T-helper 1 cell treated with Interleukin-12 subunit alpha and Interleukin-12 subunit beta and Interleukin-4 antibody, amounts not matched to agents 30 μg/mL and 1 μg/mL, for 36 hours (primary cell): ENCODE measurements around the gene MON2.
"Not testable (repeated sequence)": the region's sequence is repeated elsewhere in the genome, so short reads cannot be mapped to it uniquely, and the experiment has no call there.

ENCODE experiments used
- H3K27ac Mint-ChIP-seq: one replicate; pipeline ENCODE4 v1.8.0; 2021; ENCODE audit warnings: mild to moderate bottlenecking, mixed read lengths
- H3K27me3 Mint-ChIP-seq: one replicate; pipeline ENCODE4 v1.8.0; 2021; ENCODE audit warnings: low read depth, mixed read lengths
- H3K36me3 Mint-ChIP-seq: one replicate; pipeline ENCODE4 v1.8.0; 2021; ENCODE audit warnings: low read depth, mixed read lengths
- H3K4me1 Mint-ChIP-seq: one replicate; pipeline ENCODE4 v1.8.0; 2021; ENCODE audit warnings: low read depth, mixed read lengths
- H3K4me3 Mint-ChIP-seq: one replicate; pipeline ENCODE4 v1.8.0; 2021; ENCODE audit warnings: mild to moderate bottlenecking, moderate library complexity, mixed read lengths
- H3K9me3 Mint-ChIP-seq: one replicate; pipeline ENCODE4 v1.8.0; 2021; ENCODE audit warnings: mixed read lengths

MON2 gene

GRCh38 chr12:62461171-62461837 lies 5.3 kb upstream of the MON2 start:
- peaks cover 28% of the 10 kb centered on the region for H3K9me3 Mint-ChIP-seq
- H3K4me1 Mint-ChIP-seq, H3K27ac Mint-ChIP-seq, H3K27me3 Mint-ChIP-seq, H3K4me3 Mint-ChIP-seq, H3K36me3 Mint-ChIP-seq: not testable (repeated sequence)

- Mint-ChIP-seq H3K4me1 (peaks cover 12% of the 10 kb centered on the region), H3K9me3 (peaks cover 28% of the 10 kb centered on the region)
- H3K4me3 Mint-ChIP-seq, H3K27me3 Mint-ChIP-seq, H3K36me3 Mint-ChIP-seq, H3K27ac Mint-ChIP-seq: not testable (repeated sequence)
Measured at GRCh38 chr12:62463252-62463651, 3.4 kb upstream of the MON2 start.

GRCh38 chr12:62466018-62466593 lies 520 bp upstream of the MON2 start:
- Mint-ChIP-seq H3K27me3 (peaks cover 4% of the 10 kb centered on the region), H3K4me1 (peaks cover 18% of the 10 kb centered on the region), H3K4me3 (peak overlapping the region; percentile 92), H3K27ac (peak overlapping the region; percentile 93), H3K36me3 (peaks cover 5% of the 10 kb centered on the region), H3K9me3 (peaks cover 23% of the 10 kb centered on the region)

GRCh38 chr12:62468397-62468796 lies 1.8 kb downstream of the MON2 start:
- peaks cover 18% of the 10 kb centered on the region for H3K4me1 Mint-ChIP-seq
- H3K27me3 Mint-ChIP-seq, result no peaks in the 10 kb centered on the region
- H3K27ac Mint-ChIP-seq, result no peak overlapping the region
- peaks cover 5% of the 10 kb centered on the region for H3K36me3 Mint-ChIP-seq
- H3K4me3 Mint-ChIP-seq, result no peak overlapping the region
- peaks cover 8% of the 10 kb centered on the region for H3K9me3 Mint-ChIP-seq

GRCh38 chr12:62468935-62469334 lies 2.3 kb downstream of the MON2 start:
- H3K27me3 Mint-ChIP-seq, result no peaks in the 10 kb centered on the region
- H3K27ac Mint-ChIP-seq, result no peak overlapping the region
- peaks cover 1% of the 10 kb centered on the region for H3K36me3 Mint-ChIP-seq
- H3K4me3 Mint-ChIP-seq, result peak overlapping the region; percentile 5
- H3K9me3 Mint-ChIP-seq, result peaks cover 3% of the 10 kb centered on the region
- peaks cover 19% of the 10 kb centered on the region for H3K4me1 Mint-ChIP-seq

- H3K27me3 Mint-ChIP-seq, result no peaks in the 10 kb centered on the region
- H3K36me3 Mint-ChIP-seq, result peaks cover 2% of the 10 kb centered on the region
- no peak overlapping the region for H3K27ac Mint-ChIP-seq
- H3K4me1 Mint-ChIP-seq, result peaks cover 21% of the 10 kb centered on the region
- H3K4me3 Mint-ChIP-seq, result no peak overlapping the region
- no peaks in the 10 kb centered on the region for H3K9me3 Mint-ChIP-seq
Measured at GRCh38 chr12:62469704-62470103, 3.1 kb downstream of the MON2 start.

GRCh38 chr12:62471734-62472133 lies 5.1 kb downstream of the MON2 start:
- Mint-ChIP-seq H3K27me3 (no peaks in the 10 kb centered on the region), H3K9me3 (no peaks in the 10 kb centered on the region), H3K4me1 (peaks cover 14% of the 10 kb centered on the region), H3K36me3 (peaks cover 4% of the 10 kb centered on the region), H3K27ac (no peak overlapping the region), H3K4me3 (no peak overlapping the region)

- no peak overlapping the region for H3K4me3 Mint-ChIP-seq
- H3K9me3 Mint-ChIP-seq, result no peaks in the 10 kb centered on the region
- H3K27me3 Mint-ChIP-seq, result no peaks in the 10 kb centered on the region
- peaks cover 4% of the 10 kb centered on the region for H3K36me3 Mint-ChIP-seq
- no peak overlapping the region for H3K27ac Mint-ChIP-seq
- H3K4me1 Mint-ChIP-seq, result peaks cover 13% of the 10 kb centered on the region
Measured at GRCh38 chr12:62472472-62472871, 5.8 kb downstream of the MON2 start.

- no peaks in the 10 kb centered on the region for H3K27me3 Mint-ChIP-seq
- H3K36me3 Mint-ChIP-seq, result peaks cover 9% of the 10 kb centered on the region
- H3K4me1 Mint-ChIP-seq, result peaks cover 13% of the 10 kb centered on the region
- H3K27ac Mint-ChIP-seq, result no peak overlapping the region
- no peaks in the 10 kb centered on the region for H3K9me3 Mint-ChIP-seq
- H3K4me3 Mint-ChIP-seq, result no peak overlapping the region
Measured at GRCh38 chr12:62481843-62482540, 15.4 kb downstream of the MON2 start.

- Mint-ChIP-seq H3K4me3 (no peak overlapping the region), H3K27ac (no peak overlapping the region), H3K9me3 (no peaks in the 10 kb centered on the region), H3K27me3 (no peaks in the 10 kb centered on the region), H3K4me1 (peaks cover 13% of the 10 kb centered on the region), H3K36me3 (peaks cover 7% of the 10 kb centered on the region)
Measured at GRCh38 chr12:62482769-62483168, 16.1 kb downstream of the MON2 start.

- Mint-ChIP-seq H3K27ac (no peak overlapping the region), H3K27me3 (no peaks in the 10 kb centered on the region), H3K9me3 (no peaks in the 10 kb centered on the region), H3K4me1 (peaks cover 11% of the 10 kb centered on the region), H3K4me3 (no peak overlapping the region), H3K36me3 (peaks cover 3% of the 10 kb centered on the region)
Measured at GRCh38 chr12:62484233-62484632, 17.6 kb downstream of the MON2 start.

GRCh38 chr12:62505786-62506185 lies 39.2 kb downstream of the MON2 start:
- Mint-ChIP-seq H3K36me3 (peaks cover 42% of the 10 kb centered on the region), H3K27ac (no peak overlapping the region), H3K4me1 (no peaks in the 10 kb centered on the region), H3K27me3 (no peaks in the 10 kb centered on the region), H3K4me3 (no peak overlapping the region), H3K9me3 (peaks cover 14% of the 10 kb centered on the region)

- Mint-ChIP-seq H3K36me3 (peaks cover 61% of the 10 kb centered on the region), H3K27ac (no peak overlapping the region), H3K9me3 (peaks cover 49% of the 10 kb centered on the region), H3K4me3 (no peak overlapping the region), H3K4me1 (no peaks in the 10 kb centered on the region), H3K27me3 (no peaks in the 10 kb centered on the region)
Measured at GRCh38 chr12:62512901-62513300, 46.3 kb downstream of the MON2 start.

GRCh38 chr12:62514080-62514479 lies 47.5 kb downstream of the MON2 start:
- not testable (repeated sequence) for H3K27ac Mint-ChIP-seq, H3K4me3 Mint-ChIP-seq, H3K4me1 Mint-ChIP-seq, H3K27me3 Mint-ChIP-seq
- H3K9me3 Mint-ChIP-seq, result peaks cover 49% of the 10 kb centered on the region
- peaks cover 56% of the 10 kb centered on the region for H3K36me3 Mint-ChIP-seq

- Mint-ChIP-seq H3K27ac (no peak overlapping the region), H3K27me3 (no peaks in the 10 kb centered on the region), H3K9me3 (peaks cover 24% of the 10 kb centered on the region), H3K4me1 (no peaks in the 10 kb centered on the region), H3K36me3 (peaks cover 31% of the 10 kb centered on the region), H3K4me3 (no peak overlapping the region)
Measured at GRCh38 chr12:62516927-62517326, 50.3 kb downstream of the MON2 start.
